Astrocyte (in vitro differentiated cells and primary cell): ENCODE results near the gene ZNF425. TPM values are rescaled to one million over a fixed set of nuclear protein-coding genes. Genes with fewer than 3 reads are reported as not detected.

Experiments
- DNase-seq: peaks from one replicate; pipeline ENCODE4 v3.0.0-alpha.2; 2010; ENCODE audit warnings: low read depth
- FAIRE-seq: peaks from 2 replicates; lab custom pipeline; 2011; peaks lifted over from hg19 to GRCh38; lab: Jason Lieb, UNC
- H2AFZ ChIP-seq: 2 replicates; pipeline ENCODE4 v1.6.0; 2012; ENCODE audit warnings: low read depth, low read length, inconsistent platforms
- H3K27ac ChIP-seq: 2 replicates; pipeline ENCODE4 v1.5.1; 2011; ENCODE audit warnings: low read depth, low read length, inconsistent platforms
- H3K27me3 ChIP-seq: 2 replicates; pipeline ENCODE4 v1.6.0; 2011; ENCODE audit warnings: low read length, inconsistent platforms; ENCODE audit not compliant: insufficient read depth
- H3K36me3 ChIP-seq: 2 replicates; pipeline ENCODE4 v1.5.1; 2011; ENCODE audit warnings: low read length, inconsistent platforms; ENCODE audit not compliant: insufficient read depth
- H3K4me1 ChIP-seq: 2 replicates; pipeline ENCODE4 v1.5.1; 2011; ENCODE audit warnings: low read length, inconsistent platforms; ENCODE audit not compliant: insufficient read depth
- H3K4me2 ChIP-seq: 2 replicates; pipeline ENCODE4 v1.6.0; 2012; ENCODE audit warnings: low read length, inconsistent platforms
- H3K4me3 ChIP-seq: 2 replicates; pipeline ENCODE4 v1.5.1; 2011; ENCODE audit warnings: low read depth, mild to moderate bottlenecking, low read length, inconsistent platforms; ENCODE audit not compliant: insufficient read depth
- H3K79me2 ChIP-seq: 2 replicates; pipeline ENCODE4 v1.6.0; 2012; ENCODE audit warnings: mild to moderate bottlenecking, low read length, inconsistent platforms; ENCODE audit not compliant: insufficient read depth
- H3K9ac ChIP-seq: 2 replicates; pipeline ENCODE4 v1.6.0; 2012; ENCODE audit warnings: mild to moderate bottlenecking, low read length, inconsistent platforms
- H3K9me3 ChIP-seq: 2 replicates; pipeline ENCODE4 v1.5.1; 2012; ENCODE audit warnings: low read depth, mild to moderate bottlenecking, low read length, inconsistent platforms; ENCODE audit not compliant: insufficient read depth
- H4K20me1 ChIP-seq: 2 replicates; pipeline ENCODE4 v1.6.0; 2012; ENCODE audit warnings: low read length, inconsistent platforms; ENCODE audit not compliant: insufficient read depth
- H3K27ac Mint-ChIP-seq: one replicate; pipeline ENCODE4 v1.8.0; 2021; ENCODE audit warnings: mild to moderate bottlenecking, mixed read lengths; ENCODE audit not compliant: unreplicated experiment
- H3K27me3 Mint-ChIP-seq: one replicate; pipeline ENCODE4 v1.8.0; 2021; ENCODE audit warnings: low read depth, mixed read lengths; ENCODE audit not compliant: unreplicated experiment
- H3K36me3 Mint-ChIP-seq: one replicate; pipeline ENCODE4 v1.8.0; 2021; ENCODE audit warnings: low read depth, mixed read lengths; ENCODE audit not compliant: unreplicated experiment
- H3K4me1 Mint-ChIP-seq: one replicate; pipeline ENCODE4 v1.8.0; 2021; ENCODE audit warnings: low read depth, mixed read lengths; ENCODE audit not compliant: unreplicated experiment
- H3K4me3 Mint-ChIP-seq: one replicate; pipeline ENCODE4 v1.8.0; 2021; ENCODE audit warnings: mild to moderate bottlenecking, moderate library complexity, mixed read lengths; ENCODE audit not compliant: unreplicated experiment
- H3K9me3 Mint-ChIP-seq: one replicate; pipeline ENCODE4 v1.8.0; 2021; ENCODE audit warnings: mild to moderate bottlenecking, mixed read lengths; ENCODE audit not compliant: unreplicated experiment
- EZH2 ChIP-seq: IDR thresholded peaks from 2 replicates; pipeline ENCODE4 v1.6.1; 2012; ENCODE audit warnings: mild to moderate bottlenecking, low read length, inconsistent platforms; ENCODE audit not compliant: insufficient read depth
- total RNA-seq: library from RNA; stranded (reverse); gene quantifications from 2 replicates; pipeline ENCODE4 v1.2.1, GENCODE V29; 2021
- TF ChIP-seq, protein P1 (sequence below): IDR thresholded peaks from 2 replicates; pipeline ENCODE4 v1.5.1; 2011; ENCODE audit warnings: low read depth, mild to moderate bottlenecking, inconsistent platforms, low read length, moderate library complexity; ENCODE audit not compliant: insufficient read depth

Gene ZNF425
- total RNA-seq, 1 donor from 2014 or later, result 5.9 TPM

DNA sequence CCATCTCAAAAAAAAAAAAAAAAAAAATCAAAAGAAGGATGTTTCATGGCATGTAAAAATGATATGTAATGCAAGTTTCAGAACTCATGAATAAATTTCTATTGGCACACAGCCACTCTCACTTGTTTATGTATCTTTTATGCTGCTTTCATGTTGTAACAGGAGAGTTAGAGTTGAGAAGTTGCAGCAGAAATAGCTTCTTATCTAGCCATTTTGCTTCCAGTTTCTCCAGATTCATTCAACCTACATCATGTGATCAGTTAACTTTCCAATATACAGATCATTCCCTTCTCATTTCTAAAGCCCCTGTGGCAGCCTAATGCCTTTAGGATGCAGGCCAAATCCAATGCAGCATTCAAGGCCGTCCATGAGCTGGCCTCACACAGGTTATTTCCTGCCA is 66.0 kb downstream of the ZNF425 start:
- no peak overlapping the region for H3K9ac ChIP-seq
- Mint-ChIP-seq H3K4me3 (no peak overlapping the region), H3K27ac (no peak overlapping the region), H3K36me3 (no peaks in the 10 kb centered on the region), H3K4me1 (peaks cover 1% of the 10 kb centered on the region), H3K27me3 (no peaks in the 10 kb centered on the region), H3K9me3 (peaks cover 7% of the 10 kb centered on the region)
- H3K4me3 ChIP-seq, result no peak overlapping the region
- no peaks in the 10 kb centered on the region for H3K27me3 ChIP-seq
- no peaks in the 10 kb centered on the region for H3K9me3 ChIP-seq
- H3K4me2 ChIP-seq, result no peak overlapping the region
- TF ChIP-seq EZH2, result no peak
- TF ChIP-seq, protein P1, sequence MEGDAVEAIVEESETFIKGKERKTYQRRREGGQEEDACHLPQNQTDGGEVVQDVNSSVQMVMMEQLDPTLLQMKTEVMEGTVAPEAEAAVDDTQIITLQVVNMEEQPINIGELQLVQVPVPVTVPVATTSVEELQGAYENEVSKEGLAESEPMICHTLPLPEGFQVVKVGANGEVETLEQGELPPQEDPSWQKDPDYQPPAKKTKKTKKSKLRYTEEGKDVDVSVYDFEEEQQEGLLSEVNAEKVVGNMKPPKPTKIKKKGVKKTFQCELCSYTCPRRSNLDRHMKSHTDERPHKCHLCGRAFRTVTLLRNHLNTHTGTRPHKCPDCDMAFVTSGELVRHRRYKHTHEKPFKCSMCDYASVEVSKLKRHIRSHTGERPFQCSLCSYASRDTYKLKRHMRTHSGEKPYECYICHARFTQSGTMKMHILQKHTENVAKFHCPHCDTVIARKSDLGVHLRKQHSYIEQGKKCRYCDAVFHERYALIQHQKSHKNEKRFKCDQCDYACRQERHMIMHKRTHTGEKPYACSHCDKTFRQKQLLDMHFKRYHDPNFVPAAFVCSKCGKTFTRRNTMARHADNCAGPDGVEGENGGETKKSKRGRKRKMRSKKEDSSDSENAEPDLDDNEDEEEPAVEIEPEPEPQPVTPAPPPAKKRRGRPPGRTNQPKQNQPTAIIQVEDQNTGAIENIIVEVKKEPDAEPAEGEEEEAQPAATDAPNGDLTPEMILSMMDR, result no peak
- H3K79me2 ChIP-seq, result no peaks in the 10 kb centered on the region
- FAIRE-seq (no peak), DNase-seq (no peak)
- no peaks in the 10 kb centered on the region for H4K20me1 ChIP-seq
- H2AFZ ChIP-seq, result no peak overlapping the region
- no peaks in the 10 kb centered on the region for H3K4me1 ChIP-seq
- no peak overlapping the region for H3K27ac ChIP-seq
- no peaks in the 10 kb centered on the region for H3K36me3 ChIP-seq

DNA sequence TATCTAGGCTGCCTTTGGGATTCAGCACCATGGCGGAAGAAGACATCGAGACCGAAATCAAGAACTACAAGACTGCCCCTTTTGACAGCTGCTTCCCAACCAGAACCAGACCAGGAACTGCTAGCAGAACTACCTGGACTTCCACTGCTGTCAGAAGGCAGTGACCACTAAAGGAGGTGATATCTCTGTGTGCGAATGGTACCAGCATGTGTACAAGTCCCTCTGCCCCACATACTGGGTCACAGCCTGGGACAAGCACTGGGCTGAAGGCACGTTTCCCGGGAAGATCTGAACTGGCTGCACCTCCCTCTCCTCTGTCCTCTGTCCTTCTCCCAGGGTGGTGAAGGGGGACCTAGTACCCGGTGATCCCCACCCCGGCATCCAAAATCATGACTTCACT is 72.2 kb downstream of the ZNF425 start:
- no peak for FAIRE-seq
- Histone ChIP-seq H3K27ac (no peak overlapping the region), H2AFZ (no peak overlapping the region), H3K9ac (no peak overlapping the region), H3K4me2 (no peak overlapping the region), H3K27me3 (no peaks in the 10 kb centered on the region), H3K4me1 (no peaks in the 10 kb centered on the region), H3K36me3 (no peaks in the 10 kb centered on the region), H3K9me3 (no peaks in the 10 kb centered on the region), H4K20me1 (no peaks in the 10 kb centered on the region), H3K4me3 (no peak overlapping the region), H3K79me2 (no peaks in the 10 kb centered on the region)
- Mint-ChIP-seq H3K9me3 (peaks cover 10% of the 10 kb centered on the region), H3K27me3 (no peaks in the 10 kb centered on the region), H3K4me3 (no peak overlapping the region), H3K36me3 (no peaks in the 10 kb centered on the region), H3K4me1 (peaks cover 2% of the 10 kb centered on the region), H3K27ac (no peak overlapping the region)
- no peak for DNase-seq
- TF ChIP-seq EZH2, result no peak
- TF ChIP-seq, protein P1, result no peak

DNA sequence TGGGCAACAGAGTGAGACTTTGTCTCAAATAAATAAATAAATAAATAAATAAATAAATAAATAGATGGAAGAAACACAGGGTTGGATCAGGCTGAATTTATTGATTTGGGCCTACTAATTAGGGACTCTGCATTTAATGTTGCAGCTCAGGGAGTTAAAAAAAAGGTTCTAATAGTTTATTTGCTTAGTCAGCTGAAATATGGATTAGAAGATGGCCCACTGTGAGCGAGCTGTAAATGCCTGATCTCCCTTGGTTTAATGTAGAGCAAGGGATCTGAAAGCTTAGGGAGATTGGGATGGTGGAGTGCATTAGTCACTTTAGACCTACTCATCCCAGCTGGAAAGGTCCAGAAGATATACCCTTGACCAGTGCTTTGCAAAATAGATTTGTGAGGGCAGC is 72.7 kb downstream of the ZNF425 start:
- H3K27me3 Mint-ChIP-seq, result no peaks in the 10 kb centered on the region
- H3K9me3 Mint-ChIP-seq, result peaks cover 11% of the 10 kb centered on the region
- Histone ChIP-seq H3K79me2 (no peaks in the 10 kb centered on the region), H4K20me1 (no peaks in the 10 kb centered on the region), H3K27me3 (no peaks in the 10 kb centered on the region), H3K9ac (no peak overlapping the region), H3K36me3 (no peaks in the 10 kb centered on the region), H3K9me3 (no peaks in the 10 kb centered on the region), H3K4me2 (no peak overlapping the region), H3K4me3 (no peak overlapping the region), H3K27ac (no peak overlapping the region), H2AFZ (no peak overlapping the region), H3K4me1 (no peaks in the 10 kb centered on the region)
- TF ChIP-seq EZH2, result no peak
- TF ChIP-seq, protein P1, result no peak
- H3K4me1 Mint-ChIP-seq, result peaks cover 2% of the 10 kb centered on the region
- H3K4me3 Mint-ChIP-seq, result no peak overlapping the region
- DNase-seq (no peak), FAIRE-seq (no peak)
- no peaks in the 10 kb centered on the region for H3K36me3 Mint-ChIP-seq
- H3K27ac Mint-ChIP-seq, result no peak overlapping the region

Other genes with a start within 250 kb of the ZNF425 start
- 10.9 and 13.8 TPM in 2 replicates for gene EZH2, start 242.0 kb downstream of the ZNF425 start, total RNA-seq
- 266 and 284 TPM in 2 replicates for gene PDIA4, start 97.8 kb downstream of the ZNF425 start, total RNA-seq
- gene ZNF786, start 35.6 kb downstream of the ZNF425 start, total RNA-seq, result 7.8 and 9.9 TPM in 2 replicates
- gene ZNF398, start 21.1 kb upstream of the ZNF425 start, total RNA-seq, result 14.6 and 16.6 TPM in 2 replicates
- gene ZNF282, start 69.2 kb upstream of the ZNF425 start, total RNA-seq, result 26.9 and 28.1 TPM in 2 replicates
- gene ZNF212, start 113.3 kb upstream of the ZNF425 start, total RNA-seq, result 8.2 and 8.7 TPM in 2 replicates
- gene ZNF783, start 135.9 kb upstream of the ZNF425 start, total RNA-seq, result 10.6 and 11.2 TPM in 2 replicates